Uterus (tissue), 2 donors: ENCODE data around the gene MUSTN1.

ENCODE experiments used
- POLR2A ChIP-seq, 2 donors: fragments of 450-650 bp; IDR thresholded peaks; one replicate each; pipeline ENCODE4 v1.6.1; 2016; ENCODE audit warnings: antibody characterized with exemption in 2 of 2, mild to moderate bottlenecking in 1 of 2, moderate library complexity in 1 of 2
- TF ChIP-seq, protein P1 (sequence below), 4 experiments: fragments of 200-600 bp in 2 of 4; fragments of 450-650 bp in 2 of 4; sonication (generic) in 2 of 4; IDR thresholded peaks; one replicate each; pipeline ENCODE4 v1.5.1; 2016 to 2019; ENCODE audit warnings: antibody characterized with exemption in 4 of 4, mild to moderate bottlenecking in 2 of 4, moderate library complexity in 1 of 4

DNA sequence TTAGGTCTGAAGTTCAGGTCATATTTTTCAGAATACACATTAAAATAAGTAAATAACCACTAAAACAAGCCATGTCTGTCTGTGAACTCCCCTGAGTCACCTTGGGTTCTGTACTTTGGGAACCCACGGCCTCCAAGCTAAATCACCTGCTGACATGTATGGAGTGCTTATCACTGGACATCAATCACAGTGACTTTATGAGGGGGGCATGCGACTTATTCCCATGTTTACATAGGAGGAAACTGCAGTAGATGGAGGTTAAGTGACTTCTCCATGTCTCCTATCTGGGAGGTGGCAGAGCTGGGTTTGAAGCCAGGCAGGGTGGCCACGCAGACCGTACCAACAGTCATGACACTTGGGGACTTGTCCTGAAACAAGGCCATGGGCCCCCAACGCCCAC is 12.5 kb downstream of the MUSTN1 start:
- TF ChIP-seq, protein P1, sequence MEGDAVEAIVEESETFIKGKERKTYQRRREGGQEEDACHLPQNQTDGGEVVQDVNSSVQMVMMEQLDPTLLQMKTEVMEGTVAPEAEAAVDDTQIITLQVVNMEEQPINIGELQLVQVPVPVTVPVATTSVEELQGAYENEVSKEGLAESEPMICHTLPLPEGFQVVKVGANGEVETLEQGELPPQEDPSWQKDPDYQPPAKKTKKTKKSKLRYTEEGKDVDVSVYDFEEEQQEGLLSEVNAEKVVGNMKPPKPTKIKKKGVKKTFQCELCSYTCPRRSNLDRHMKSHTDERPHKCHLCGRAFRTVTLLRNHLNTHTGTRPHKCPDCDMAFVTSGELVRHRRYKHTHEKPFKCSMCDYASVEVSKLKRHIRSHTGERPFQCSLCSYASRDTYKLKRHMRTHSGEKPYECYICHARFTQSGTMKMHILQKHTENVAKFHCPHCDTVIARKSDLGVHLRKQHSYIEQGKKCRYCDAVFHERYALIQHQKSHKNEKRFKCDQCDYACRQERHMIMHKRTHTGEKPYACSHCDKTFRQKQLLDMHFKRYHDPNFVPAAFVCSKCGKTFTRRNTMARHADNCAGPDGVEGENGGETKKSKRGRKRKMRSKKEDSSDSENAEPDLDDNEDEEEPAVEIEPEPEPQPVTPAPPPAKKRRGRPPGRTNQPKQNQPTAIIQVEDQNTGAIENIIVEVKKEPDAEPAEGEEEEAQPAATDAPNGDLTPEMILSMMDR (IDR thresholded peaks at IDR 0.05) = no peak
- TF ChIP-seq POLR2A (IDR thresholded peaks at IDR 0.05) = no peak
